NCI-H510A treated with DMSO at 0.1 percent for 48 hours (cell line): ENCODE data around the gene EGFL8.
"Not testable (repeated sequence)": the region's sequence is repeated elsewhere in the genome, so short reads cannot be mapped to it uniquely, and the experiment has no call there.

ENCODE experiments used
- DNase-seq: peaks from one replicate; lab custom pipeline; 2025; lab: John Stamatoyannopoulos, UW

EGFL8 gene

GRCh38 chr6:32164295-32164694, at the start of gene EGFL8:
Gene EGFL8, plus strand, starts transcription at chr6:32164595. Its CDS starts 1,571 bp downstream, at chr6:32166166.
- no peak for DNase-seq

- no peak for DNase-seq
These were observed 49.6 kb upstream of the EGFL8 start for GRCh38 chr6:32114796-32115195.

- DNase-seq, result no peak
These were observed 48.8 kb upstream of the EGFL8 start for GRCh38 chr6:32115623-32116022.

GRCh38 chr6:32116674-32117073, 47.7 kb upstream of the EGFL8 start:
- DNase-seq, result no peak

GRCh38 chr6:32117461-32117860, 46.9 kb upstream of the EGFL8 start:
- DNase-seq, result no peak

GRCh38 chr6:32118782-32119628, 45.4 kb upstream of the EGFL8 start:
- DNase-seq, result peak; percentile 65

- no peak for DNase-seq
These were observed 43.8 kb upstream of the EGFL8 start for GRCh38 chr6:32120573-32121059.

GRCh38 chr6:32123681-32124080, 40.7 kb upstream of the EGFL8 start:
- DNase-seq, result no peak

GRCh38 chr6:32126880-32127279, 37.5 kb upstream of the EGFL8 start:
- DNase-seq, result no peak

- no peak for DNase-seq
These were observed 37.0 kb upstream of the EGFL8 start for GRCh38 chr6:32127409-32127716.

GRCh38 chr6:32127717-32128592, 36.4 kb upstream of the EGFL8 start, which contains the start of gene ATF6B:
Gene ATF6B, minus strand, starts transcription at chr6:32128246. Its CDS starts 39 bp downstream, at chr6:32128207.
- DNase-seq, result peak; percentile 100

GRCh38 chr6:32128751-32129296, 35.6 kb upstream of the EGFL8 start:
- DNase-seq, result no peak

- DNase-seq, result no peak
These were observed 34.9 kb upstream of the EGFL8 start for GRCh38 chr6:32129297-32130088.

GRCh38 chr6:32131439-32131948, 32.9 kb upstream of the EGFL8 start:
- no peak for DNase-seq

- DNase-seq, result no peak
These were observed 32.3 kb upstream of the EGFL8 start for GRCh38 chr6:32132110-32132509.

GRCh38 chr6:32133786-32134185, 30.6 kb upstream of the EGFL8 start:
- no peak for DNase-seq

GRCh38 chr6:32137454-32137853, 26.9 kb upstream of the EGFL8 start:
- no peak for DNase-seq

GRCh38 chr6:32139590-32139989, 24.8 kb upstream of the EGFL8 start:
- DNase-seq, result no peak

- DNase-seq, result no peak
These were observed 23.9 kb upstream of the EGFL8 start for GRCh38 chr6:32140420-32141046.

GRCh38 chr6:32144238-32144637, 20.2 kb upstream of the EGFL8 start:
- DNase-seq, result not testable (repeated sequence)

- DNase-seq, result no peak
These were observed 18.1 kb upstream of the EGFL8 start for GRCh38 chr6:32146287-32146686.
